NCI-H2081 (cell line): ENCODE measurements around the gene CFAP43.
"Not testable (repeated sequence)": the region's sequence is repeated elsewhere in the genome, so short reads cannot be mapped to it uniquely, and the experiment has no call there.

Source experiments
- DNase-seq, 2 experiments: peaks; one replicate each; lab custom pipeline; 2025; lab: John Stamatoyannopoulos, UW

The CFAP43 gene

DNA sequence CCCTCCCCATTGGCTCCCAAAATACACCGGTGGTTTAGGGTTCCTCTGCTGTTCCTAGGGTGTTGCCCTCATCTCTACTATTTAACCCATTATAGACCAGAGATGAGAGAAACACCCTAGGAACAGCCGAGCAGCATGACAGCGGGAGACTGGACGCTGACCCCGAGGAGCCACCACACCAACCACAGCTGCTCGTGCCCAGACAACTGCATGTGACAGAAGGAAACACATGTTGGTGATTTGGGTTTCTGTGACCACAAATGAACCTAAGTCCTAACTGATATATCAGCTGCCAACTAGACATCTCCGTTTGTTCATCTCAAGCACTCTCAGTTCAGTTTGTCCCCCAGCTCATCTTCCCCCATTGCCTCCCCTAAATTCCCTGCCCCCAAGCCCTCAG is 13.4 kb downstream of the CFAP43 start:
- no peak for DNase-seq

DNA sequence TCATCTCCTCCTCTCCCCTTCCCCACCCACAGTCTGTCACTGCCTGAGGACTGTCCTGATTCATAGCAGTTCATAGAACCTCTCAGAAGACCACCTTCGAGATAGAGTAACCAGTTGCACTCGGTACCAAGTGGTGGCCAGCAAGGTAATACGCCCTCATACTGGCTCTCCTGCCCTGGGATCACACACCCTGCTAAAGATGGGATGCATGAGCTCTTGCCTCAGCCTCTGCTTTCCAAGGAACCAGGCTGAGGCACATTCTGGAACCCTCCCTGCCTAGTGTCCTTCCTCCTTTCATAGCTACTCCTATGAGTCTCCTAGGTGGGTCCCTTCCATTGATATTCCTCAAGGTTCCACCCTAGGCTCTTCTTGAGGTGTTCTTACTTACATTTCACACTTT is 15.5 kb downstream of the CFAP43 start:
- DNase-seq: no peak

DNA sequence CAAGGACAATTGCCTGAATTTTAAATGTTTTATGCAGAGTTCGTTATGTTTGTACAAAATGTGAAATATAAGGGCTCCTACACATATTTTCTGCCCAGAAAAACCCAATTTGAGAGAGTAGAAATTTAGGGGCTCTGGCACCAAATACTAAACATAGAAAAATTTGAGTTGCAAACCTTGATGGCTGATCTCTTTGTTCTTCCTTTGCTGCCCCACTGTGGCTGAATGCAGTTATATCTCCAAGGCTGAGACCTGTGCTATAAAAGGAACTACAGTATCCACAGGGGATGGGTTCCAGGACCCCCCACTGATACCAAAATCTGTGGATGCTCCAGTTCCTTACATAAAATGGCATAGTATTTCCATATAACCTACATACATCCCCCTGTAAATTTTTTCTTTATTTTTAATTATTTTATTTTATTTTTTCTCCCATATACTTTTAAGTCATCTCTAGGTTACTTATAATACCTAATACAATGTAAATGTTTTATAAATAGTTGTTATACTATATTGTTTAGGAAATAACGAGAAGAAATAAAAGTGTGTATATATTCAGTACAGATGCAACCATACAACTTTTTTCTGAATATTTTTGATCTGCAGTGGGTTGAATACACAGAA is 22.5 kb downstream of the CFAP43 start:
- DNase-seq: peak; percentile 31 to 65

DNA sequence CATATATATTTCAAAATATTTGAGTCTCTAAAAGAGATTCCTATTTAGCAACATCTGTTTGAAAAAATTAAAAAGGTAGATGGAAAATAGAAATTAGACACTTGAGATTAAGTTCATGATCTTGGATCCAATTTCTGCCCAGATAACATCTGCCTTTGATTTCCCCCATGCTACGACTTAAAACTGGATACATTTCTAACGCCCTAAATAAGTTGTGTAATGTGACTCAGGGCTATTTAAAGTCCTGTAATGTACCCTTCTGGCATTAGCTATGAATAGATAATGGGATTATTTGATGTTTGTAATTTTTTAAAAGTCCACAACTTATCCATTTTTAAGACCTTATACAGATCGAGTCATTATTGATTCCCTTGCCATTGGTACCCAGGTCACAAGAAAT is 23.4 kb downstream of the CFAP43 start:
- DNase-seq: no peak

DNA sequence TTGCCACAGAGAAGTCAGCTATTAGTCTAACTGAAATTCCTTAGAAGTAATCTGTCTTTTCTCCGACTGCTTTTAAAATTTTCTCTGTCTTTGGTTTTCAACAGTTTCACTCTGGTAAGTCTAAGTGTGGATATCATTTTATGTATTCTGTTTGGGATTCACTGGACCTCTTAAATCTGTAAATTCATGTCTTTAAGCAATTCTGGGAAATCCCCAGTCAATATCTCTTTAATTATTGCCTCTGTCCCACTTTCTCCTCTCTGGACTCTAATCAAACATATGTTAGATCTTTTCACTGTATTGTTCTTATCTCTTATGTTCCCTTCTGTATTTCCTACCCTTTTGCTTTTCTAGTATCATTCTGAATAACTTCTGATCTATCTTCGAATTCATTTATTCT is 29.9 kb downstream of the CFAP43 start:
- no peak for DNase-seq

DNA sequence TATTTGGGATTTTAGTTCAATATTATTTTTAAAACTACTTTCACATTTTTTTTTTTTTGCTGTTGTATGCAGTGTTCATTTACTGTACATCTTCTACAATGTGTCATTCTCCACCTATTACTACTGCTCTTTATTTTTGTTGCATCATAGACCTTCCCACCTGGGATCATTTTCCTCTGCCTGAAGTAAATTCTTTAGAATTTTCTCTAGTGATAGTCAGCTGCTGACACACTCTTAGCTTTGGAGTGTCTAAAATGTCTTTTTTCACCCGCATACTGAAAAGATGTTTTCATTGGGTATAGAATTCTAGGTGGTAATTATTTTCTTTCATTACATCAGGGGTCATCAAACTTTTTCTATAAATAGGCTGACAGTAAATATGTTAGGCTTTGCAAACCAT is 30.5 kb downstream of the CFAP43 start:
- DNase-seq: no peak

DNA sequence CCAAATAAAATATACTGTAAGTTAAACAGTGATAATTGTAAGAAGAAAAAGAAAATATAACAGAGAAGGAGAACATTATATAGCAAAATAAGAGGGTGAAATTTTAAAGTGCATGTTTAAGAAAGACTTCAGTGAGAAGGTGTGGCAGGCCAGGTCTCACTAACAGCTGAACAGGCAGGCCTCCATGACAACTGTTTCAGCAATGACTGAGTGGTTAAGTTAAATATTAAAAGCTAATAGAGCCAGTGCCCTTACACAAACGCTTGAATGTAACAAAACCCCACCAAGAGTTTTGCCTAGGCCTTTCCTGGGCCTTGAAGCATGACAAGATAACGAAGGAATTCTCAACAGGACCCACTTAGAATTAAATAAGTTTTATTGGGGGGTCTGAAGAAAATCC is 32.6 kb downstream of the CFAP43 start:
- DNase-seq: no peak

DNA sequence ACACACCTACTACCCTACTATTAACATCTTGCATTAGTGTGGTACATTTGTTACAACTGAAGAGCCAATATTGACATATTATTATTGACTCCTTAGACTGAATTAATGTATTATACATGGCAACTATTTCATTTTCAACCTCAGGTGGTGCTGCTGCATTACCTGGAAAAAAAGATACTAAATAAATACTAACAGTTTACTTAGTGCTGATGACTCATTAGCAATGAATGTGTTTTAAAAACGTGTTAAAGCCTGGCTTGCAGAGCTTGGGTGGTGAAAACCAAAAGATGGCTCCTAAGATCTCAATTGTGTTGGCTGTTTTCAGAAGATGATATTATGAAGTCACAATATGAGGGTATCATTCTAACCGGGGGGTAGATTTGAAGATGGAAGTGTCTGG is 34.8 kb downstream of the CFAP43 start:
- peak; percentile 4 to 51 for DNase-seq

DNA sequence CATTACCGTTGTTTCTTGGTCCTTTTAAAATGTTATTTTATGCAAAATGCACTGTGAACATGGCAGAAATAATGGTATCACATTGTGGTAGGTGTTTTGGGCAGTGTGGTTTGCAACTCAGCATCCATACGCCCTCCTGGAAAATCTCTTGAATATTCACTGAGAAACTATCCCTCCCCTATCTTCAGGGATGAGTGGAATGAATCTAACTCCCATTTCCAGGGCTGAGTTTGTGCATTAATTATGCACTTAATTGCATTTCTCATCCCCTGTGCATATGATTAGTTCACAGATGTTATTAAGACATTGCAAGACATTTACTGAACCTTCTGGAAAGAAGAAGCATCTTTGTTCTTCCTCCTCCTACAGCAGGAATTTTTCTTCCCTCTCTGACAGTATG is 36.5 kb downstream of the CFAP43 start:
- DNase-seq: no peak

DNA sequence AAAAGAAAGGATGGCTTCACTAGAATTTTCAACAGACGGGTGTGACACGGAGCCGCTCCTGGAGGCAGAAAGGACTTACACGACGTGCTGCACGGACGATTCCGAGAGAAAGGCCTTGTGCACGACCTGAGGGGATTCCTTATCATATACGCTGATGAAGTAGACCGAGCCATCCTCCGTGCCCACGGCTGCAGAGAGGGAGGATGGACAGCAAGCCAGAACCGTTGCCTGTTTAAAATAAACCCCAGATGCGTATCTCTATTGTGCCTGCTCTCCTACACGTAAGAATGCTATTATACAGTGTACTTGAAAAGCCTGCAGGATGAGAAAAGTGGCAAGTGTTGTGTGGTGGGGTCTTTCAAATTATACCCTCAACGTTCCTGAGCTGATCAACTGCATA is 38.4 kb downstream of the CFAP43 start:
- no peak for DNase-seq

DNA sequence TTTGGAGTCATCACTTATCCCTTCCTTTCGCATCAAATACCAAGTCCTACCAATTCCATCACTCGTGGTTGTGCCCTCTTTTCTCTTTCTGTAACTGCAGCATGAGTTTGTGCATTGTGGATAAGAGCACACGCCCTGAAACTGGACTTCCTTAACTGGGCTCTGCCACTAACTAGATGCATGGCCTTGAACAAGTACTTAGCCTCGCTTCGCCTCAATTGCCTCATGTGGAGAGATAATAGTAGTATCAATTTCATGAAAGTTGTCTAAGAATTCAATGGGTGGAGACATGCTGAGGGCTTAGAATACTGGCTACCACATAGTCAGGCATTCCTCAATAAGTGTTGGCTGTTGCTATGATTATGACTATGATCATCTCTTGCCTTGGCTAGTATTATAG is 41.5 kb downstream of the CFAP43 start:
- DNase-seq: no peak

DNA sequence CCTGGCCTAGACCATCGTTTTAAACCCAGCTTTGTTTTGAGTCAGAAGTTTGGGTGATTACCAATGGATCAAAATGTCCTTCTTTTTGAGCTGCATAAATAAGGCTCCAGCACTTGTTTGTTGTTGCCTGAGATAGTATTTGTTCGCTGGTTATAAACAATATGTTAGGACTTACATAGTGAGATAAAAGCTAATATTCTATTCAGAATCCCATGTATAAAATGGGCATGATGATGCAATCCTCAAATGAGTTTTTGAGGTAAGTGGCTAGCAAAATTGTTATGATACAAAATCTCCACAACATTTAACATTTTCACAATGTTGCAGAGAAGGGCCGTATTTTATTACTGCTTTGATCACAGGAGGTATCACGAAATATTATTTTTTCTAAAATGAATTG is 48.5 kb downstream of the CFAP43 start:
- no peak for DNase-seq

DNA sequence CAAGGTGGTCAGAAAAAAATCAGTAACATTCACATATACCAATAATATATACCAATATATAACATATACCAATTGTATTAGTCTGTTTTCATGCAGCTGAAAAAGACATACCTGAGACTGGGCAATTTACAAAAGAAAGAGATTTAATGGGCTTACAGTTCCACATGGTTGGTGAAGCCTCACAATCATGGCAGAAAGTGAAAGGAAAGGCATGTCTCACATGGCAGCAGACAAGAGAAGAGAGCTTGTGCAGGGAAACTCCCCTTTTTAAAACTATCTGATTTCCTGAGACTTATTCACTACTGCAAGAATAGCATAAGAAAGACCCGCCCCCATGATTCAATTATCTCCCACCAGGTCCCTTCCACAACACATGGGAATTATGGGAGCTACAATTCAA is 58.0 kb downstream of the CFAP43 start:
- not testable (repeated sequence) for DNase-seq

DNA sequence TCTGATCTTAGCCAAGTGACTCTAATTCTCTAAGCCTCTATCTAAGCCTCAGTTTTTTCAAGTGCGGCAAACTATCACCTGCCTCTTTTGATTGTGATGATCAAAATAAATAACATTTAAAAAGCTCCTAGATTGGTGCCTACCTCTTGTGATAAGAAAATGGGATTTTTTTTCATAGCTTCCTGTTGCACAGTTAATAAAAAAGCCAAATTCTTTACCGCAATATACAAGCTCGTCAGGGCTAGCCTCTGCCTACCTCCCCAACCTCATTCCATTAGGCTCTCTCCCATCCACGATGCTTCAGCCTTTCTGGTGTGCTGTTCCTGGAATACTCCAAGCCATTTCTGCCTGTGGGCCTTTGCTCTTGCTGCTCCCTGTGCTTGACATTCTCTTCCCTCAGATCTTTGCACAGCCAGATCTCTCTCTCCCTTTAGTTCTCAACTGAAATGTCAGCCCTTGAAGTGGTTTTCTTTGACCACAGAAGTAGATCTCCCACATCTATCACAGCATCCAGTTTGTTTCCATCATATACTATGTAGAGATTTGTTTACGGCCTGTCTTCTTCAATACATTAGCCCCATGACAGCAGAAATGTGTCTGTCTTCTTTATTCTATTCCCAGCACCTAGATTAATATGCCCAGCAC is 61.4 kb downstream of the CFAP43 start:
- DNase-seq: no peak

DNA sequence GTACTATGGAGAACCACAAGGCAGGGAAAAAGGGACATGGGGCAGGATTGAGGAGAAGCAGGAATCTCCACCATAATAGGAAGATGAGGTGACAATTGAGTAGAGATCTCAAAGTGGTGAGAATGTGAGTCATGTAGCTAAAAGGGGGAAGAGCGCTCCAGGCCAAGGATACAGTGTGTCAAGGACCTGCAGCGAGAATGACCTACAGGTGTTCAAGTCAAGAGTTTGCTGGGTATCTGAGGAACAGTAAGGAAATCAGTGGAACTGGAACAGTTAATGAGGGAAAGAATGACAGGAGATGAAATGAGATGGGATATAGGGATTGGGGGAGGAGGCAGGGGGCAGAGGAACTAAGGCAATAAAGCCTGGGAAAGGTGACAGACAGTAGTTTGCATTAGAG is 76.6 kb downstream of the CFAP43 start:
- DNase-seq: no peak

DNA sequence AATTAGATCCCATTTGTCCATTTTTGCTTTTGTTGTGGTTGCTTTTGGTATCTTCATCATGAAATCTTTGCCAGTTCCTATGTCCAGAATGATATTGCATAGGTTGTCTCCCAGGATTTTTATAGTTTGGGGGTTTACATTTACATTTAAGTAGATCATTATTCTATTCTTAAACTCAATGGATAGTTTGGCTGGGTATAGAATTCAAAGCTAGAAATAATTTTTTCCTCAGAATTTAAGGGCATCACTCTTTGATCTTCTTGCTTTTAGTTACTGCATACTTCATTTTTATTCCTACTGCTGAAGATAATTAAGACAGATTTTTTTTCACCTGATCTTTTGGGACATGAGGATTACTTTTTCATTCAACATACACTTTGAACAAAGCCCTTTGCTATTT is 80.4 kb downstream of the CFAP43 start:
- no peak for DNase-seq

DNA sequence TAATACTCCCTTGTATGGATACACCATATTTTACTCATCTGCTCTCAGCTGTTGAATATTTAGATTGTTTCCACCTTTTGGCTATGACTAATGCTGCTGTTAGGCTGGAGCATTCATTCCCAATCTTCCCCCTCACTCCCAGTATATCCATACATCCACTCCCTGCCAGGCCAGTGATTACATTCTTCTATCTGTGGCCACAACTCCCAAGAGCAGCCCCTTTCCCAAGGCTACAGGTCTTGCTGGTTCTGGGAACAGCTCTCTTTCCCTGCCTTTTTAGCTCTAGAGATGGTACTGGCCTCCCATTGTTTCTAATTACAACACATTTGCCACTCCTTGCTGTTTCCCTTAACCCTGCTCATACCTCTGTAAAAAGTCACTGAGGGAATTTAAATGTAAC is 82.0 kb downstream of the CFAP43 start:
- DNase-seq: no peak

DNA sequence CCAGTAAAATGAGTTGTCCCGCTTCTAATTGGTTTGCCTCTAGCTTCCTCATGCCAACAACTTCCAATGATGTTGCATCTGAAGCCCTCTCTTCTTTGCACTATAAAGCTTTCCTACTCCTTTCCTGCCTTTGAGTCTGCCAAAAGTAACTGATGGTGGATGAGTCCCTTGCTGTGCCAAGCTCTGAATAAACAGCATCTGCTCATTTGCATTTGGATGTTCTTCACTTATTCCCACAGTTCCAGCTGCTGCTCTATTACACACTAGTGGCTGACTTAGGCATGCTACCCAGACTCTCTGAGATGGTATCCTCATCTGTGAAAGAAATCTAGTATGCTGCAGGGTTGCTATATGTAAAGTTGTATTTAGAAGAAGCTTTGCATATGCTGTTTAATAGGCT is 85.3 kb downstream of the CFAP43 start:
- no peak for DNase-seq

DNA sequence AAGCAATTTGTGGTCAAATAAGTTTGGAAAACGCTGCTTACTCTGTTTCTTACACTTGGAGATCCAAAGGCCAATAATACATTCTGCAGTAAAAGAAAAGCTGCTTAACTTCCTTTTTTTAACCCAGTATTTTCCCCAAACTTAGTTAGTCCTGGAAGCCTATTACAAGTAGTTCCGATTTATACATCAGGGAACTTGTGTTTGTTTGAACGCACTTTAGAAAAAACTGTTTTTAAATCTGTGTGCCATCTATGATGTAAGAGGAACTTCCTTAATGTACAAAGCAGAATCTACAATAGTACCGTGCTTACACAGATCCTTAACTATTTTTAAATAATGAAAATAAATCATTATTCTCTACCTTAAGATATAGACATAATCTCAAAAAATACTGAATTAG is 87.2 kb downstream of the CFAP43 start:
- DNase-seq: no peak

DNA sequence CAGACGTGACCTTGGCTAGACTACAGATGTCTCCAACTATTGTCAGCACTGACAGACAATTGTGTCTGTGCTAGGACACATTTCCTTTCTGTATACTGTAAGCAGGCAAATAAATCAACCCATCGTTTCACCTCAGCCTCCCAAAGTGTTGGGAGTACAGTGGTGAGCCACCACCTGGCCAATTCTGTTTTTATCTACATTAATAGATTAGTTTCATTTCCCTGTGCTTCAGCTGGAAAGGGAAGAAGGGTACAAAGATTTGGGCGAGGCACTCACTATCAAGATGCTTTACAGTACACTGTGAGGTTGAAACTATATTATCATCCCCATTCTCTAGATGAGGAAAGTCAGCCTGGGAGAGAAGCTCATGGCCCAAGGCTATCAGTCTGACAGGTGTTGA is 88.3 kb downstream of the CFAP43 start:
- DNase-seq: no peak

DNA sequence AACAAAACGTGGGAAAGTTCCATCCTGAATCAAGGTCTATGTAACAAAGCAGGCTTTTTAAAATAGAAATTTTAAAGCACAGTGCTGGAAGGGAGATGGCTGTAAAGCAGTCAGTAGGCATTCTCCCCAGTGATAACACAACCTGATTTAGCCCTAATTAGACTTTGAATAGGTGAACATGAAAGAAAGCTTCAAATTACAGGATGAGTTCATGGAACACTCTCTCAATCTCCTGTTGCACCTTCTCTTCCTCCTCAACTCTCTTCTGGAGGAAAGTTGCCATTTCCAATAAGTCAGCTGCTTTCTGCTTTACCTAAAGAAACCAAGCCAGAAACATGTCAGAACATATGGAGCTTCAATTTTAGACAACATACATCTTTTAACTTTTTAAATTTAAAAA is 90.1 kb downstream of the CFAP43 start:
- DNase-seq: no peak

DNA sequence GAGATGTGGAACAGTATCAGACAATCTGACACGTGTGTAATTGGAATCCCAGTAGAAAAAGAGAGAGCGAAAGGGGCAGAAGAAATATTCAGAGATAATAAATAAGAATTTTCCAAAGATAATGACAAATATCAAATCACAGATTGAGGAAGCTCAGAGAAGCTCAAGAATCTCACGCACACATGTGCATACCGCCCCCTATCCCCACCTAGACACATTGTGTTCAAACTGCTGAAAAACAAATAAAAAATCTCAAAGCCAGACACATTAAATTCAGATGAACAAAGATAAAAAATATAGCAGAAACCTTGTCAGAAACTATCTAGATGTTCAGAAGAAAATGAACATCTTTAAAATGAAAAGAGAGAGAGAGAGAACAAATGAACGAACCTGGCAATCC is 92.9 kb downstream of the CFAP43 start:
- DNase-seq: no peak

DNA sequence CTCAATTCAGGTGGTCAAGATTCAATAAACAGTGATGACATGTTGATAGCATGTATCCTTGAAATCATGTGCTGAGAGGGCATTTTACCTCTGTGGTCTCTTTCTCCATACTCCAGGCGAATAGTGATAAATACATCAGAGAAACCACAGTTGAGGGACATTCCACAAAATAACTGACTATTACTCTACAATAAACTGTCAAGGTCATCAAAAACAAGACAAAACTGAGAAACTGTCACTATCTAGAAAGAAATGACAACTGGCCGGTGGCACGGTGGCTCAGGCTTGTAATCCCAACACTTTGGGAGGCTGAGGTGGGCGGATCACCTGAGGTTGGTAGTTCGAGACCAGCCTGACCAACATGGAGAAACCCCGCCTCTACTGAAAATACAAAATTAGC is 94.0 kb downstream of the CFAP43 start:
- no peak for DNase-seq

DNA sequence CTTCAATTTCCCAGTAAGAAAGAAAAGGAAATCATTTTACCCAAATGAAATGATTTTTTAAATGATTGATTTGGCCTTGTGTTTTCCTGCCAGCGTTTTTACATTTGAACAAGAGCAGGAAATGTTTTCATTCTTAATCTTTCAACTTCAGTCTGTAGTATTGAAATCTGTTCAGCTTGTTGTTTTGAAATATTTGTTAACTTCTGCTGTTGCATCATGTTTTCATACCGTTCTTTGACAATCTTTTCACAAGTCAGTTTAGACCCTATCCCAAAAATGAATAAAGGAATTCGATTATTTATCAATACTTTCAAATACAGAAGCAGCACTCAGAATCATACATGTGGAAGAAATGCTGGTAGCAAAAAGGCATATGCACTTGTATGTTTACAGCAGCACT is 102.1 kb downstream of the CFAP43 start:
- DNase-seq: no peak
